GM12875 (cell line): ENCODE results near the gene KCNC1.

ENCODE experiments used
- H3K4me3 ChIP-seq: one replicate; pipeline ENCODE4 v1.5.1; 2011; ENCODE audit warnings: low read depth, low read length, control low read depth
- TF ChIP-seq, protein P1 (sequence below): IDR thresholded peaks from 2 replicates; pipeline ENCODE4 v1.5.1; 2011; ENCODE audit warnings: low read depth, mild to moderate bottlenecking, control low read depth, inconsistent platforms, low read length, moderate library complexity, borderline replicate concordance; ENCODE audit not compliant: insufficient read depth

KCNC1 gene

DNA sequence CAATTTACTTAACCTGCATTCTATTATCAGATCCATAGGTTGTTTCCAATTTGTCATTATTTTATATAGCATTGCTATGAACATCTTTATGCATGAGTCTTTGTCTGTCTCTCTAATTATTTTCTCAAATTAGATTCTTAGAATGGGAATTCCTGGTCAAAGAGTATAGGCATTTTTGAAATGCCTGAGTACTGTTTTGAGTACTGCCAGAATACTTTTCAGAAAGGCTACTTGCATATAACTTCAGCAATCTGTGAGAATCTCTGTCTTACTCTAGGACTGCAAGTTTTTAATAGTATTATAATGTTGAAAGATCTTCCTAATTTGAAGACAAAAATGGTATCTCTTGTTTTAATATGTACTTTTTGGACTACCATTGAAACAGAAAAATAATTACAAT is 56.6 kb downstream of the KCNC1 start:
- TF ChIP-seq, protein P1, sequence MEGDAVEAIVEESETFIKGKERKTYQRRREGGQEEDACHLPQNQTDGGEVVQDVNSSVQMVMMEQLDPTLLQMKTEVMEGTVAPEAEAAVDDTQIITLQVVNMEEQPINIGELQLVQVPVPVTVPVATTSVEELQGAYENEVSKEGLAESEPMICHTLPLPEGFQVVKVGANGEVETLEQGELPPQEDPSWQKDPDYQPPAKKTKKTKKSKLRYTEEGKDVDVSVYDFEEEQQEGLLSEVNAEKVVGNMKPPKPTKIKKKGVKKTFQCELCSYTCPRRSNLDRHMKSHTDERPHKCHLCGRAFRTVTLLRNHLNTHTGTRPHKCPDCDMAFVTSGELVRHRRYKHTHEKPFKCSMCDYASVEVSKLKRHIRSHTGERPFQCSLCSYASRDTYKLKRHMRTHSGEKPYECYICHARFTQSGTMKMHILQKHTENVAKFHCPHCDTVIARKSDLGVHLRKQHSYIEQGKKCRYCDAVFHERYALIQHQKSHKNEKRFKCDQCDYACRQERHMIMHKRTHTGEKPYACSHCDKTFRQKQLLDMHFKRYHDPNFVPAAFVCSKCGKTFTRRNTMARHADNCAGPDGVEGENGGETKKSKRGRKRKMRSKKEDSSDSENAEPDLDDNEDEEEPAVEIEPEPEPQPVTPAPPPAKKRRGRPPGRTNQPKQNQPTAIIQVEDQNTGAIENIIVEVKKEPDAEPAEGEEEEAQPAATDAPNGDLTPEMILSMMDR, result no peak
- no peak overlapping the region for H3K4me3 ChIP-seq

DNA sequence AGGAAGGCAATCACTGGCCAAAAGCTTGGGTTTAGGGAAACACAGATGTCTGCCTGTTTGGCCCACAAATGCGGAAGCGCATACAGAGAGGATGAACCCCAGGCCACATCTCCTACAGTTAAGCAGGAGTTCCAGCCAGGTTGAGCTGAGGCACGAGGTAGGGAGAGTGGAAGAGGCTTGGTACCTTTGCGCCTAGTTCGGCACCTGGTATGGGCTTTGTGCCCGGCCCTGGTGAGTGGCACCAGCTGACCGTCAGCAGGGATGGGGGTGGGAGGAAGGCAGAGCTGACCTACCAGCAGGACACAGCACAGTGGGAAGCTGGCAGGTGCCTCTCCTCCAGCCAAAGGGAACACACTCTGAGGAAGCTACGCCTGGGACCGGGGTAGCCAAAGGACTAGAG is 57.6 kb downstream of the KCNC1 start:
- H3K4me3 ChIP-seq, result no peak overlapping the region
- TF ChIP-seq, protein P1, result no peak

DNA sequence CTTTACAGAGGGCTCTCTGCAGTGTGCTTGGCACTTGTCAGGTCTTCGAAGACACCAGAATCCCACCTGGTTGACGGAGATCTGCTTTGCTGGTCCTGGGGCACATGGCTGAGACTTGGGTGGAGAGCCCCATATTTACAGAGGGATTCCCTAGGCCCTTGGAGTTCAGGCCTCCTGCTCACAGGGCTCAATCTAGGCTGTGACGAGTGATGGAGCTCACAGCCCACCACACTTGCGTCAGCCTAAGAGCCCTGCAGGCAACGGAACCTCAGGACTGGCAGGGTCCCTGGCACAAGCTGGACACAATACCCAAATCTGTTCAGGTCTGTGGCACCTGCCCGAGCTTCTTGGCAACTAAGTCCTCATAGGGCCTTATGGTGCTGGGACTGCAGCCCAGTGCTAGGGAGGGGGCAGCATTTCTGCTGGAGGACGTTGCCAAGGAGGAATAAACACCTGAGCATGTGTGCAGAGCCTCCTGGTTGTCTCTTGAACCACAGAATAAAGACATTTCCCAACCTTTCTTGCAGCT is 59.1 kb downstream of the KCNC1 start:
- no peak overlapping the region for H3K4me3 ChIP-seq
- TF ChIP-seq, protein P1, result no peak

DNA sequence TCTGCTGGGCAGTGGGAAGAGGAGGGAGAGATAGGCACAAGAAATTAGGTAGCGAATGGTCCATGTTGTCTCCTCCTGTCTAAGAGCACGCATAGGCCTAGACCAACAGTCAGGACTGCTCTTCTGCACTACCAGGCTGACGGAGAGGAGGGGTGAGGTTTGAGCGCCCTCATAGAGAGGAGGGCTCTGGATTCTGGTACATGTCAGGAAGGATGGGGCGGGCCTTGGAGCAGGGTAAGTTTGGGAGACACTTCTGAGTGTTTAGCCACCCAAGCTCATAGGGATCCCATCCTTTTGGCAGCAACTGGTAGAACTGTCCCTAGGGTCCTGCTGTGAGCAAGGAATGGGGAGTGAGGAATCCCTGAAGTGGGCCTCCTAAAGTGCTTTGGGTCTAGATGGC is 60.4 kb downstream of the KCNC1 start:
- TF ChIP-seq, protein P1, result no peak
- H3K4me3 ChIP-seq, result no peak overlapping the region

DNA sequence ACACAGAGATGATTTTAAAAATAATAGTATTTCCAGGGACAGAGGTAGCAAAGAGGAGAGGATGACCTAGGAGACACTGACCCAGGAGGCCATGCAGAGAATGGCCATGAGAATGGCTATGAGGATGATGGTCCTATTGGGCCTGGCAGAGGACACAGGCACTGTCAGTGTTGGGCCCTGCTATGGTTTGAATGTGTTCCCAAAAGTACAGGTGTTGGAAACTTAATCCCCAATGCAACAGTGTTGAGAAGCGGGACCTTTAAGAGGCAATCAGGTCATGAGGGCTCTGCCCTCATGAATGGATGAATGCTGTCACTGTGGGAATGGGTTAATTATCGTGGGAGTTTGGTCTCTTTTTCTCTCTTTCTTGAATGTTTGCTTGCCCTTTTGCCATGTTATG is 61.6 kb downstream of the KCNC1 start:
- TF ChIP-seq, protein P1, result no peak
- H3K4me3 ChIP-seq, result no peak overlapping the region

DNA sequence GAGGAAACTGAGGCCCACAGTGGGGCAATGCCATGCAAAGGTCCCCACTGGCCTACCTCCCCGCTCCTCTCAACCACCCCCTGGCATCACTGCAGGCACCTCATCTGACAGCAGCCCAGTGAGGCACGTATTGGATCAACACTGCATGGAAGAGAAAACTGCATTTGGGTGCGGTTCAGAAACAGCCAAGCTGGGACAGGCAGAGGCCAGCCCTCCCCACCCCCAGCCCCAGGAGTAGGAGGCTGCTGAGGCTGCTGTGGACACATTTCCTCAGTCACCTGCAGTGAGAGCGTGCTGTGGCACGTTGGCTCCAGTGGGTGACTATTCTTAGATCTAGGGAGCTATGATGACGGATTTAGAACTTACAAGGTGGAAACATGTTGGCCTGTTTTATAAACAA is 63.7 kb downstream of the KCNC1 start:
- H3K4me3 ChIP-seq, result no peak overlapping the region
- TF ChIP-seq, protein P1, result no peak

DNA sequence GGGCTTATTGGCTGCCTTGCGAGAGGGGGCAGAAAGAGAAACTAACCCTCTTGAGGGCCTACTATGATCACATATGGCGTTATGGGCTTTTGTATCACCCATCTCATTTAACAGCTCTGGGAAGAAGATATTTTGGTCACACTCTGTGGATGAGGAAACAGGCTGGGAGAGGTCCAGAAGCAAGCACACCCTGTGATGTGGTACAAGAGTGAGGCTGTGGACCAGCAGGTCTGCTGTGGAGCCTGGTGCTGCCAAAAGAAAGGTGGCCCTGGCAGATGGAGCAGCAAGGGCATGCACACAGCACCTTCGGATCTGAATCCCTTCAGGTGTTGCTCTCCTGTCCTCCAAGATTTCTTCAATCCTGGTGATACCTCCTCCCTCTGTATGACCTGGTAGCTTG is 64.1 kb downstream of the KCNC1 start:
- no peak overlapping the region for H3K4me3 ChIP-seq
- TF ChIP-seq, protein P1, result no peak
